ENCODE results near the gene RPS6KA2.

RPS6KA2 gene

GRCh38 chr6:166498228-166498627 is 128.8 kb downstream of the RPS6KA2 start:
- no peak for DNase-seq

GRCh38 chr6:166497087-166497899 is 129.8 kb downstream of the RPS6KA2 start:
- no peak for DNase-seq

GRCh38 chr6:166496460-166496859 is 130.6 kb downstream of the RPS6KA2 start:
- no peak for DNase-seq

- no peak for DNase-seq
Measured at GRCh38 chr6:166495487-166496314, 131.3 kb downstream of the RPS6KA2 start.

GRCh38 chr6:166494757-166495486 is 132.1 kb downstream of the RPS6KA2 start:
- DNase-seq, result peak; percentile 71

GRCh38 chr6:166494101-166494441 is 133.0 kb downstream of the RPS6KA2 start:
- no peak for DNase-seq

- DNase-seq, result no peak
Measured at GRCh38 chr6:166493427-166494100, 133.5 kb downstream of the RPS6KA2 start.

GRCh38 chr6:166492092-166492741 is 134.8 kb downstream of the RPS6KA2 start:
- DNase-seq, result no peak

- DNase-seq, result no peak
Measured at GRCh38 chr6:166490671-166491500, 136.2 kb downstream of the RPS6KA2 start.

GRCh38 chr6:166489301-166490155 is 137.5 kb downstream of the RPS6KA2 start:
- DNase-seq, result no peak

GRCh38 chr6:166488701-166489100 is 138.3 kb downstream of the RPS6KA2 start:
- no peak for DNase-seq

GRCh38 chr6:166488076-166488685 is 138.9 kb downstream of the RPS6KA2 start:
- DNase-seq, result peak; percentile 82

GRCh38 chr6:166487148-166487547 is 139.9 kb downstream of the RPS6KA2 start:
- no peak for DNase-seq

GRCh38 chr6:166486536-166486880 is 140.5 kb downstream of the RPS6KA2 start:
- DNase-seq, result no peak

- DNase-seq, result no peak
Measured at GRCh38 chr6:166485651-166486535, 141.2 kb downstream of the RPS6KA2 start.

GRCh38 chr6:166484863-166485262 is 142.2 kb downstream of the RPS6KA2 start:
- no peak for DNase-seq

- no peak for DNase-seq
Measured at GRCh38 chr6:166483573-166484250, 143.3 kb downstream of the RPS6KA2 start.

GRCh38 chr6:166483026-166483425 is 144.0 kb downstream of the RPS6KA2 start:
- DNase-seq, result no peak
